Measurements from ENCODE around the gene SLC41A3.

The SLC41A3 gene

GRCh38 chr3:126119976-126120375, 36.1 kb upstream of the SLC41A3 start:
- DNase-seq (ENCODE audit: low spot score) = no peak

- DNase-seq (ENCODE audit: low spot score) = no peak
Measured at GRCh38 chr3:126119008-126119675, 35.2 kb upstream of the SLC41A3 start.

- DNase-seq (ENCODE audit: low spot score) = no peak
Measured at GRCh38 chr3:126118591-126118990, 34.7 kb upstream of the SLC41A3 start.

GRCh38 chr3:126117786-126118185, 33.9 kb upstream of the SLC41A3 start:
- no peak for DNase-seq (ENCODE audit: low spot score)

- no peak for DNase-seq (ENCODE audit: low spot score)
Measured at GRCh38 chr3:126117212-126117611, 33.3 kb upstream of the SLC41A3 start.

- DNase-seq (ENCODE audit: low spot score) = no peak
Measured at GRCh38 chr3:126116526-126116925, 32.6 kb upstream of the SLC41A3 start.

GRCh38 chr3:126114443-126115386, 30.8 kb upstream of the SLC41A3 start:
- DNase-seq (ENCODE audit: low spot score) = no peak

- no peak for DNase-seq (ENCODE audit: low spot score)
Measured at GRCh38 chr3:126113733-126114442, 30.0 kb upstream of the SLC41A3 start.

- no peak for DNase-seq (ENCODE audit: low spot score)
Measured at GRCh38 chr3:126113238-126113555, 29.3 kb upstream of the SLC41A3 start.

- no peak for DNase-seq (ENCODE audit: low spot score)
Measured at GRCh38 chr3:126112531-126113237, 28.8 kb upstream of the SLC41A3 start.

GRCh38 chr3:126111566-126112475, 27.9 kb upstream of the SLC41A3 start:
- no peak for DNase-seq (ENCODE audit: low spot score)

- no peak for DNase-seq (ENCODE audit: low spot score)
Measured at GRCh38 chr3:126111126-126111551, 27.2 kb upstream of the SLC41A3 start.

GRCh38 chr3:126110431-126111125, 26.7 kb upstream of the SLC41A3 start:
- no peak for DNase-seq (ENCODE audit: low spot score)

GRCh38 chr3:126109880-126110235, 25.9 kb upstream of the SLC41A3 start:
- DNase-seq (ENCODE audit: low spot score) = no peak

GRCh38 chr3:126109146-126109879, 25.4 kb upstream of the SLC41A3 start:
- no peak for DNase-seq (ENCODE audit: low spot score)

- no peak for DNase-seq (ENCODE audit: low spot score)
Measured at GRCh38 chr3:126108676-126109050, 24.7 kb upstream of the SLC41A3 start.

GRCh38 chr3:126107957-126108675, 24.2 kb upstream of the SLC41A3 start:
- no peak for DNase-seq (ENCODE audit: low spot score)

GRCh38 chr3:126107203-126107939, 23.4 kb upstream of the SLC41A3 start:
- DNase-seq (ENCODE audit: low spot score) = no peak
